TTC549 (cell line): ENCODE data around the gene LYL1.

ENCODE experiments used
- FAIRE-seq: peaks from 2 replicates; lab custom pipeline; 2012; peaks lifted over from hg19 to GRCh38; lab: Jason Lieb, UNC

The LYL1 gene

DNA sequence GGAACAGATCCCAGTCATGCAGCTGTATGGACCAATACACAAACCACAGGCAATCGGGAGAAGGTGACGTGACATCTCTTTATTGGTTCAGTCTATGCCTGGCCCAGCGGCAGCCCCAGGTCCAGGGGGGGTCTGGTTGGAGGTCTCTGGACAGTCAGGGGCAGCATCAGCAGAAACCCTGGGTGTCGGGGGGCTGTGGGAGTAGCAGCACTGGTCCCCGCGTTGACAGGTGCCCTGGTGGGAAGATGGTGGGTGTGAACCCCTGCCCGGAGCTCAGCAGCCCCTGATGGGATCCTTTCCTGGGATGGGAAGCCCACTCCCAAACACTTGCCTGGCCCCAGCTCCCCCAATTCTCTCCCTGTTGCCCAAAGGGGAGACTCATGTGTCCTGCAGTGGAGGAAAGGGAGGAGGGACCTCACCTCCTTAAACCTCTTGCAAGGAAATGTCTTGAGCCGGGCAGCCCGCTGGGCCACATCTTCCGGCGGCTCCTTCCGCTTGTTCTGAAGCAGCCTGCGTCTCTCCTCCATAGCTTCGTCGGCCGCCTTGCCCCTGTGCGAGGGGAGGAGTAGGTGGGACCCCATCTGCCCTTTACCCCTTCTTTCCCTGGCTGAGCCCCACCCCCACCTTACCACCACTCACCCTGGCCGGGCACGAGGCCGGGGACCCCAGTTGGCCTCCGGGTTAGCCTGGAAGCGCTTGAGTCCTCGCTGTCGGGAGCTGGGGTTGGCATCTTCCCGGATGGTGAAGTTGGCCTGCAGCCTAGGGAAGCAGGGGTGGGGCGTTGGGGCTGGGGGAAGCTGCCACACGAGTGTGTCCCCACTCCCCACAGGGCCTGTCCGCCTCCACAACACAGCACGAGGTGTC lies 2.4 kb upstream of the LYL1 start:
- FAIRE-seq: no peak

GRCh38 chr19:13104360-13104847 lies 1.7 kb upstream of the LYL1 start:
- no peak for FAIRE-seq

GRCh38 chr19:13103581-13104359 lies 1.1 kb upstream of the LYL1 start:
- FAIRE-seq: no peak

DNA sequence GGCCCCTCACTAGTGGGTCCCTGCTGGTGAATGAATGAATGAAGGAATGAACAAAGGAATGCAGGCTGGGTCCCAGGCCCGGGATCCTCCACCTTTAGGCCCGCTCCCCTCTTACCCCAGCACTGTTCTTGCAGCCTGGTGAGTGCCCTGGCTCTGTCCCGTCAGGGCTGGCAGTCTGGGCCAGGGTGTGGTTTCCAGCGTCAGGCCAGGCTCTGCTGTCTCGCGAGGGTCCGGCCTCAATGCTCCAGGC lies 317 bp downstream of the LYL1 start:
- no peak for FAIRE-seq

GRCh38 chr19:13101590-13102415 lies 855 bp downstream of the LYL1 start:
- FAIRE-seq: no peak

GRCh38 chr19:13100841-13101589 lies 1.6 kb downstream of the LYL1 start:
- FAIRE-seq: no peak

DNA sequence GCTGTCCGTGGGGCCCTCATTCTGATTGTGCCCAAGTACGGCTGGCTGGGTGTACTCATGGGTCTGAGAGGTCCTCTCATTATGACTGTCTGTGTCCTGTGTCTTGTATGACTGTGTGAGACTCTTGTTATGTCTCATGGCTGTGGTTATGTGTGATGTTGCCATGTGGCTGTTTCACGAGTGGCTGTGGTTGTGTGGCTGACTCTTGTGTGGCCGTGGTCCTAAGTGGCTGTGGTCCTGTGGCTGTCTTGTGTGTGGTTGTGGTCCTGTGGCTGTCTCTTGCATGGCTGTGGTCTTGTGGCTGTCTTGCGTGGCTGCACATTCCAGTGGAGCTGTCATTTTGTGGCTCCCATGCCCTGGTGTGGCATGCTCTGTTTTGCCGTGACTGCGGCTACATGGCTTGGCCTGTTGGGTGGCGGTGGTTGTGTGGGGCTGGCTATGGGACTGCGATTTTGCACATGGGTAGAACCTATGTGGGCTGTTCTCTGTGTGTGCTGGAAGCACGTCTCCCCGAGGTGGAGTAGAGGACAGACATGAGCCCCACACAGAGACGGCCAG lies 2.5 kb downstream of the LYL1 start:
- FAIRE-seq: no peak

GRCh38 chr19:13099073-13099999 lies 3.3 kb downstream of the LYL1 start:
- no peak for FAIRE-seq

DNA sequence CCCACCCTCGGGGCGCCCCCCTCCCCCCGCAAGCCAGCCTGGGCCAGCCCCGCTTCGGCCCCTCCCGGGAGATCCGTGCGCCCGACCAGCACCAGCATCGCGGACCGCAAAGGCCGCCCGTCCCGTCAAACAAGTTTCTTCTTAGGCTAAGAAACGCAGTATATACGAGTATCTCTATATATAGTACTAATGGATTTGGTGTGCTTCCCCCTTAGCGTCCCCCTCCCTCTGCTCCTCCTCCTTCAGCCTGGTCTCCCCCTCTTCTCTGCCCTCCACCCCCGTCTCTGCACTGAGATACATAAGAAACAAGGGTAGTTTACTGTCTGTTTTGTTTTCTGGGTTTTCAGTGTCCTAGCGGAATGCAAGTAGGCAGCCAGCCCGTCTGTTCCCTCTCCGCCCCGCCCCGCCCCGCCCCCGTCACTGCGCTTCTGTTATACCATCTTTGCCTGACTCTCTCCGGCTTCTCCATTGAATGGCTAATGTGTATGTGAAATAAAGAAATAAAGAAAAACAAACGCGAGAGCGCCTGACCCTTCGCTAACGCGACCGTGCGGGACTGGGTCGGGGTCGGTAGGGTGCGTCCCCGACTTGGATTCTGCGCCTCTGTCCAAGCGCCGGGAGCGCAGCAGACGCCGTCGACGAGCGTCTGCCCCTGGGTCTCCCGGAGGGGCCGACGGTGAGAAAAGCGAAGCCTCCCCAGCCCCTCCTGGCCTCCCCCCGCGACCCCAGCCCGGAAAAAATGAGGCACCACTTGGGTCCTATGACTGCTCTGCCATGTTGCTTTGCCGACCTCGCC lies 4.2 kb downstream of the LYL1 start:
- no peak for FAIRE-seq

DNA sequence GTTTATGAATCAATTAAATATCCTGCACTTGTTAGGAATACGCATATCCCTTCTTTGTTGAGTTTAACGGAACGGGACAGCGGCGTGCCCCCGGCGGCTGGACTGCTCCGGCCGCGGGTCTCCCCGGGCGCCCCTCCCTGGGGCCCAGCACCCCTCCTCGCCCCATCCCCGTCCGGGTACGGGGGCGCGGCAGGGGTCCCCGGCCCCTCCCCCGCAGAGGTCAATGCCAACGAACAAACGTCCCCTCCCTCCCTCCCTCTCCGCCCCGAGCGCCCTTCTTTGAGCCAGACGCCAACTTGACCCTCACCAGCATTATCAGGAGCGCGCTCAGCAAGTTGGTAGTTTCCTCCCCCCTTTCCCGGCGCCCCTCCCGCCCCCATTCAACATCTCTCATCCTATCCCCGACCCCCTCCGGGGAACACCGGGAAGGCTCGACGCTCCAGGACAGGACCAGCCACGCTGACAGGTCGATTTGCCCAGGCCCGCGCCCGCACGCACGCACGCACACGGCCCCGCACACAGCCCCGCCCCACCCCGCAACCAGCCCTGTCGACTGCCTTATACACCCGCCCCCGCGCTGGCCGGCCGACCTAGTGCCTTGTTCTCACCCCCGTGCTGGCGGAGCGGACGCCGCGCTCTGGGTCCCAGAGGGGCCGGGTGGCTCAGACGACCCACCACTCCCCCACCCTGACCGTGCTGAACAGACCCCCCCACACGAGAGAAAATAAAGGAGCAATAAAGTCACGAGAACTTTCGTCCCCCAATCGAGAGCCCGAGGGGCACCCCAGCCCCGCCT lies 5.0 kb downstream of the LYL1 start:
- FAIRE-seq: no peak

DNA sequence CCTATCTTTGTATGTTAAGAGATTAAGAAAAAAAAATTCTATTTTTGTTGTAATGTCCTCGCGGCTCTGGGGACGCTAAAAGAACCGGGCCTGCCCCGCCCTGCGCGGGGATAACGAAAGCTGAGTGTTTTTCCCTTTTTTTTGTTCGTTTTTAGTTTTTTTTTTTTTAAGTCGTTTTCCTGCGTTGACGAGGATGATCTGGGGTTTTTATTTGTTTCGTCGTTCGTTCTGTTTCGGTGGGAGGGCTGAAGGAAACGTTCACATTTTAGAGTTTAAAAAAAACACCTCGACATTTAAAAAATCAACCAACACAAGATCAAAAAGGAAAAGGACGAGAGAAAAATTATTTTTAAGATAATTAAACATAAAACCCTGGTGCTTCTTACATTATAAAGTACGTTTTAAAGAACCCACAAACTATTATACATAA lies 5.6 kb downstream of the LYL1 start:
- FAIRE-seq: no peak

GRCh38 chr19:13095934-13096927 lies 6.4 kb downstream of the LYL1 start:
- no peak for FAIRE-seq

DNA sequence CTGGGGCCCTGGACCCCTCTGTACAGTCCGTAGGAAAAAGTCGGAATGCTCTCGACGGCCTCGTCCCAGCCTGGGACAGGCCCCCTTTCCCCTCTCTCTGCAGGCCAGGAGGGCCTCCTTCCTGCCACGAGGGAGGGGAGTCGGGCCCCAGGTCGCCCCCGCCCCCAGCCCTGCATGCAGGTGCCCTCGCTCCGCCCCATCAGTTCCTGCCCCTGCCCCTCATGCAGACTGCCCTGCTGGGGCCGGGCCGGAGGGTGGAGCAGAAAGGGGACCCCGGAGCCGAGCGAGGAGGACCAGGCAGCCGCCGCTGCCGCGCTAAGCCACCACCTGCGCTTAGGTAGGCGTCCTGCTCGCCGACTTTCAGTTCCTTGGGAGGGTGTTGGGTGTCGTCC lies 7.3 kb downstream of the LYL1 start:
- FAIRE-seq: no peak

GRCh38 chr19:13094771-13095392 lies 7.8 kb downstream of the LYL1 start:
- FAIRE-seq: no peak

DNA sequence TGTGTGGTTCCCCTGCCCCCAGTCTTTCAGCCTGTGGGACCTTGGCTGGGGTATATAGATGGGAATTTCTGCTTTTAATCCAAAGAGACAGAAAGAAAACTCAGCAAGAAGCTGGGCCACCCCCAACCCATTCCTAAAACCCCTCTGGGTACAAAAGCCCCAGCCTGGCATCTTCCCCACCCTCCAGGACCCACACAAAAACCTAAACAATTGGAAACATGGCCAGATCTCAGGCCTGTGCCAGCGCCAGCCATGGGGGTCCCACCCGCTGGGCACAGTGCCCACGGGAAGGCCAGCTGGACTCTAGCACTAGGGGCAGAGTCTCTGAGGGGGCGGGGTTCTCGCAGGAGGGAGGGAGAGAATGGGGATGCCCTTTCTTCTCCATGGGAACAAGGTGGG lies 8.6 kb downstream of the LYL1 start:
- no peak for FAIRE-seq

GRCh38 chr19:13093407-13094105 lies 9.1 kb downstream of the LYL1 start:
- FAIRE-seq: no peak
